ENCODE results near the gene TAS2R8.

TAS2R8 gene, protein sequence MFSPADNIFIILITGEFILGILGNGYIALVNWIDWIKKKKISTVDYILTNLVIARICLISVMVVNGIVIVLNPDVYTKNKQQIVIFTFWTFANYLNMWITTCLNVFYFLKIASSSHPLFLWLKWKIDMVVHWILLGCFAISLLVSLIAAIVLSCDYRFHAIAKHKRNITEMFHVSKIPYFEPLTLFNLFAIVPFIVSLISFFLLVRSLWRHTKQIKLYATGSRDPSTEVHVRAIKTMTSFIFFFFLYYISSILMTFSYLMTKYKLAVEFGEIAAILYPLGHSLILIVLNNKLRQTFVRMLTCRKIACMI

DNA sequence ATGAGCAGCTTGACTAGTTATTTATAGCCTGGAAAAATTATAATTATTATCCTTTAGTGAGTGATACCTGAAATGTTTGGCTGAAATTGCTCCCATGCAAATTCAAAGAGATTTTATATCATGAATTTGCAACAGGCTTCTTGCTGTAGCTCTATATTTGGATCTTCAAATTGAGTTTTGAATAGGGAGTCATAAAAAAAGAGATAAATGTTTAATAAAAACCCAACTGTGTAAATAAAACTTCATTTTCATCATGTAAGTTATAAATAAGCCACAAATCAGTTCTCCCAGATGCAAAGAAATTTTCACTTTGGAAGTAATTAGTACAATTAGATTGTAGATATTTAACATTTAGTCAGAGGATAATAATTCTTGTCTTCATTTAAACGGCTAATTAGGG is at the start of gene TAS2R8:
Gene TAS2R8, minus strand, starts transcription at position 101 of the 400 bp plus-strand sequence. CDS start 306 bp downstream, outside the sequence.
- no peak within 1 kb of the TSS for H3K4me3 ChIP-seq
- H3K9me3 ChIP-seq (replicated peaks in 1 of 11) = no peaks in the 10 kb centered on the region
- H3K27me3 ChIP-seq = no peaks in the 10 kb centered on the region
- H3K4me1 ChIP-seq = no peaks in the 10 kb centered on the region
- no peak for TF ChIP-seq Cebpa-rat (IDR thresholded peaks at IDR 0.05)
- H3K36me3 ChIP-seq = no peaks in the 10 kb centered on the region
- H4K20me1 ChIP-seq = no peaks in the 10 kb centered on the region
- H3K27ac ChIP-seq = no peak within 1 kb of the TSS
- no peak within 1 kb of the TSS for H3K9ac ChIP-seq
- no peak within 1 kb of the TSS for H3K4me2 ChIP-seq

DNA sequence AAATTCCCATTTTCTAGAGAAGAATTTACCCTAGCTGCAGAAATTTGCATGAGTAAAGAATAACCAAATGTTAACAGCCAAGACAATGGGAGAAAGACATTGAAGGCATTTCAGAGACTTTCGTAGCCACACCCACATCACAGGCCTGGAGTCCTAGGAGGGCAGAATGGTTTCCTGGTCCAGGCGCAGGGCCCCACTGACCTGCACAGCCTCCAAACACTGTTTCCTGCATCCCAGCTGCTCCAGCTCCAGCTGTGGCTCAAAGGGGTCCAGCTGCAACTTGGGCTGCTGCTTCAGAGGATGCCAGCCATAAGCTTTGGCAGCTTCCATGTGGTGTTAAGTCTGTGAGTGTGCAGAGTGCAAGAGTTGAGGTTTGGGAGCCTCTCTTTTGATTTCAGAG is 48.7 kb upstream of the TAS2R8 start:
- Histone ChIP-seq H3K4me2 (no peak overlapping the region), H3K9ac (no peak overlapping the region), H3K4me1 (no peaks in the 10 kb centered on the region), H3K4me3 (no peak overlapping the region), H3K9me3 (replicated peaks in 1 of 11) (peaks cover 40 to 48% (median 45%) of the 10 kb centered on the region in 11 experiments), H4K20me1 (no peaks in the 10 kb centered on the region), H3K27ac (no peak overlapping the region), H3K27me3 (no peaks in the 10 kb centered on the region), H3K36me3 (peaks cover 29 to 49% (median 37%) of the 10 kb centered on the region in 11 experiments)
- TF ChIP-seq Cebpa-rat (IDR thresholded peaks at IDR 0.05) = no peak

DNA sequence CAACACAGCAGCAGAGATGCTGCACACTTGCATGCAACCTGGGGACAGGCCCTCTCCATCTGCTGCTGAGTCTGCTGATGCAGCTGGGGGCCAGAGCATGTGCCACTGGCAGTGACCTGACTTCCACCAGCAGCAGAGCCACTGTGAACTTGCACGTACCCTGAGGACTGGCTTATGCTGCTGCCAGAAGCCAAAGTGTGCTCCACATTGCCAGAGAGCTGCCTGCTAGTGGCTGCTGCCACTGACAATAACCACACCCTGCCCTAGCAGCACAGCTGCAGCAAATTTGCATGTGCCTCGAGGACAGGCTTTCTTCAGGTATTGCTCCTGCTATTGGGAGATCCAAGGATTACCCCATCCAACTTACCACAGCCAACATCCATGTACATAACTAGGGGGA is 46.7 kb upstream of the TAS2R8 start:
- no peaks in the 10 kb centered on the region for H3K27me3 ChIP-seq

DNA sequence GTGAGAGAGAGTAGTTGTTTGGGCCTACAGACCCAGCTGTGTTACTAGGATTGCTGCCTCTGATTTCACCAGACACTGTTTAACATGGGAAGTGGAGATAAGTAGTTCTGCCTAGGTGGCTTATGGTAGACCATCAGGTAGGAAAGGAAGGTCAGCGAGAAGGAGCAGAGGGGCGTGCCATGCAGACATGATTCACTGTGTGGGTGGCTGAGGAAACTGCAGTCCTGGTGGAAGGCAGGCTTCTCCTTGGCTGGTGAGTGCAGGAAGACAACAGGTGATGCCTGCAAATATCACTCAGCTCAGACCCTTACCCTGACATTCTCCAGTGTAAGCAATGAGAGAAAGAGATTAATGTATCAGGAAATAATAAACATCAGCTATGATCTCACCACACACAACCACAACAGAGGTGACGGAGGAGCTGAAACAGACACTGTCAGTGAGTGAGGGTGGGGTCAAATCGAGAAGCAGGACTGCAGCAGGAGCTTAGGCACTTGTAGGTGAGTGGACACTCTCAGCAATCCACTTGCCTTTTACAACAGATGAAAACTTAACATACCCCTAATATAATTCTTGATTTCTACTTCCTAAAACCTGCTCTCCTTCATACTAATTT is 44.3 kb upstream of the TAS2R8 start:
- H3K4me1 ChIP-seq = peaks cover 0 to 11% (median 7%) of the 10 kb centered on the region in 10 experiments; a peak in 9 of 20 replicates
- H3K27ac ChIP-seq = no peak overlapping the region
- H3K9ac ChIP-seq = no peak overlapping the region
- H3K36me3 ChIP-seq = peaks cover 10 to 43% (median 15%) of the 10 kb centered on the region in 11 experiments; a peak in 21 of 22 replicates
- peaks cover 10 to 19% (median 16%) of the 10 kb centered on the region in 11 experiments for H3K9me3 ChIP-seq (replicated peaks in 1 of 11)
- H3K4me2 ChIP-seq = no peak overlapping the region
- TF ChIP-seq Cebpa-rat (IDR thresholded peaks at IDR 0.05) = no peak
- no peaks in the 10 kb centered on the region for H3K27me3 ChIP-seq
- H4K20me1 ChIP-seq = no peaks in the 10 kb centered on the region
- no peak overlapping the region for H3K4me3 ChIP-seq

More for the DNA sequence above, 46.7 kb upstream of the TAS2R8 start:
- Histone ChIP-seq H3K4me1 (peaks cover 0 to 11% (median 7%) of the 10 kb centered on the region in 10 experiments; a peak in 9 of 20 replicates), H4K20me1 (no peaks in the 10 kb centered on the region), H3K9me3 (replicated peaks in 1 of 11) (peaks cover 34 to 44% (median 40%) of the 10 kb centered on the region in 11 experiments), H3K27ac (no peak overlapping the region), H3K4me2 (no peak overlapping the region), H3K36me3 (peaks cover 25 to 47% (median 32%) of the 10 kb centered on the region in 11 experiments), H3K4me3 (no peak overlapping the region), H3K9ac (no peak overlapping the region)
- TF ChIP-seq Cebpa-rat (IDR thresholded peaks at IDR 0.05) = no peak

DNA sequence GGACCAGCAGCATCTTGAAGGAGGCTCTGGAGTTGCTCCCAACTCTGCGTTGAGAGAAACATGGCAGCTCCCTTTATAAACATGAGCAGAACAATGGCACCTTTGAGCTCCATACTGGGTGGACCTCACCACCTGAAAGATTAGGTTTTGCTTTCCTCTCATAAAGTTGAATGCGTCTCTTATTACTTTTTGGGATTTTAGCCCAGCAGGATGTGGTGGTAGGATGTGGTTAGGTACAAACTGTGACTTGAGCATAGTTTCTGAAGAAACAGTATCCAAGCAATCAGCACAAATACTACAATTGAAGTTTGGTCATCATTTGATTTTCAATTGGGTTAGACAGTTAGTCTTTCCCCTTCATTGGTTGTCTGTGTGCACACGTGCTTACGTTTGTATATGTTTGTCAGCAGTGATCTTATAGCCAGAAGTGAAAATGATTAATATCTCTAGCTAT is 42.4 kb upstream of the TAS2R8 start, which contains the start of gene PRR4:
Gene PRR4, minus strand, starts transcription at position 51 of the 454 bp plus-strand sequence. Its CDS starts 38 bp downstream, at position 13.
- peaks cover 0 to 11% (median 7%) of the 10 kb centered on the region in 10 experiments; a peak in 9 of 20 replicates for H3K4me1 ChIP-seq
- H3K27me3 ChIP-seq = no peaks in the 10 kb centered on the region
- no peak within 1 kb of the TSS for H3K9ac ChIP-seq
- H3K4me2 ChIP-seq = peak within 1 kb of the TSS in 6 of 11 experiments; percentile 4 to 33 (median 19); a peak in 6 of 22 replicates
- TF ChIP-seq Cebpa-rat (IDR thresholded peaks at IDR 0.05) = no peak
- no peaks in the 10 kb centered on the region for H4K20me1 ChIP-seq
- H3K9me3 ChIP-seq (replicated peaks in 1 of 11) = 0 out of 22 replicates have a peak, but pooled peaks cover 0 to under 1% (median 0%) of the 10 kb centered on the region in 11 experiments
- H3K36me3 ChIP-seq = peaks cover 0 to 35% (median 2%) of the 10 kb centered on the region in 11 experiments; a peak in 8 of 22 replicates
- no peak within 1 kb of the TSS for H3K4me3 ChIP-seq
- H3K27ac ChIP-seq = no peak within 1 kb of the TSS

DNA sequence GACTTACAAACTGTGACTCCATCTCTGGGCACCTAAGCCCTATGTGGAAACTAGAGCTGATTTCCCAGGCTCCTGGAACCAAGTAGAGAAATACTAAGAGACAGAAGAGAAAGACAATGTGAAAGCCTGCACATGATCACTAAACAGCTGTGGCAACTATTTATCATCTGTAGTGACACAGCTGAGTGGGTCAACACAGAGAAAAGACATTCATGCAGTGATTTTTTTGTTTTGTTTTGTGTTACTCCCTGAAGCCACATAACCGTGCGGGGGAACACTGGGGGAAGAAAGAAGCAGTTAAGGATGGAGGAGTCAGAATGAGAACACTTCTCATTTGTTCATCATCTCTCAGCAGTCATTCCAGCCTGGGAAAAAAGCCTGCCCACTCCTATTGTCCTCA is 40.7 kb upstream of the TAS2R8 start:
- Histone ChIP-seq H3K27ac (no peak overlapping the region), H4K20me1 (no peaks in the 10 kb centered on the region), H3K4me2 (no peak overlapping the region), H3K9me3 (replicated peaks in 1 of 11) (no peaks in the 10 kb centered on the region), H3K4me1 (peaks cover 0 to 11% (median 7%) of the 10 kb centered on the region in 10 experiments; a peak in 9 of 20 replicates), H3K27me3 (no peaks in the 10 kb centered on the region), H3K9ac (no peak overlapping the region), H3K36me3 (peaks cover 0 to 41% (median 3%) of the 10 kb centered on the region in 11 experiments; a peak in 6 of 22 replicates), H3K4me3 (no peak overlapping the region)
- no peak for TF ChIP-seq Cebpa-rat (IDR thresholded peaks at IDR 0.05)

DNA sequence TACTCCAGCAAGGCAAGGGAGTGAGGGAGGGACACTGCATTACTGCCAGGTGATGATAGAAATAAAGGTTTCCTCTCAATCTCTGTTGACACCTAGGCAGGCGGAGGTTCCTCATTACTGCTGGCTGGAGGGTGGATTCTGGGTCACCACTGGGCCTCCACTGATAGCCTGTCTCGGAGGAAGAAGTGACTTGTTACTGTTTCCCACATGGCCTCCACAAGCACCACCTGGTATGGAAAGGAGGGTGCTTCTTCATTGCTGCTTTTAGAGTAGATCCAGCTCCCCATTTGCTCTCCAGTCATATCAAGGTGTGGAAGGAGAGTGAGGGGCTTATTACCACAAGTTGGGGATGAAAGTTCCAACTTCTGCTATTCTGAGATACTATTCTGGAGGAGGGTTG is 35.8 kb upstream of the TAS2R8 start:
- TF ChIP-seq Cebpa-rat (IDR thresholded peaks at IDR 0.05) = no peak
- Histone ChIP-seq H3K4me1 (no peaks in the 10 kb centered on the region), H3K36me3 (peaks cover 0 to 20% (median 3%) of the 10 kb centered on the region in 11 experiments; a peak in 5 of 22 replicates), H3K9ac (no peak overlapping the region), H3K27ac (no peak overlapping the region), H4K20me1 (no peaks in the 10 kb centered on the region), H3K4me2 (no peak overlapping the region), H3K4me3 (no peak overlapping the region), H3K9me3 (replicated peaks in 1 of 11) (no peaks in the 10 kb centered on the region), H3K27me3 (no peaks in the 10 kb centered on the region)

DNA sequence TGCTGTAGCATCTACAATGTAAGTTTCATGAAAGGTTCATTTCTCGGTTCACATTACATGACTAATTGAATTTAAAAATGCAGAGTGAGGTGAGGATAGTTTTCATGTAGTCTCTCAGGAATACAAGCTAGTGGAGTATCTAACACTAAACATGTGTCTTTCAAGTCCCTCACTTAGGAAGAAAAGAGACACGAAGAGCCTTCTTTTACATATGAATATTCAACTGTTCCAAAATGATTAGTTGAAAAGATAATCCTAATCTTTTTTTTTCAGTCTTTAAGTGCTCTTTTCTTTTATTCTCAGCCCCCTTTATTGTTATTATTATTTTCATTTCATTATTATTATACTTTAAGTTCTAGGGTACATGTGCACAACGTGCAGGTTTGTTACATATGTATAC is 31.4 kb upstream of the TAS2R8 start:
- peaks cover 0 to 8% (median 0%) of the 10 kb centered on the region in 11 experiments; a peak in 1 of 22 replicates for H3K36me3 ChIP-seq
- H3K27ac ChIP-seq = no peak overlapping the region
- no peaks in the 10 kb centered on the region for H4K20me1 ChIP-seq
- H3K4me3 ChIP-seq = no peak overlapping the region
- TF ChIP-seq Cebpa-rat (IDR thresholded peaks at IDR 0.05) = no peak
- H3K4me1 ChIP-seq = no peaks in the 10 kb centered on the region
- H3K9ac ChIP-seq = no peak overlapping the region
- no peak overlapping the region for H3K4me2 ChIP-seq
- H3K9me3 ChIP-seq (replicated peaks in 1 of 11) = peaks cover 0 to 4% (median 0%) of the 10 kb centered on the region in 11 experiments; a peak in 1 of 22 replicates
- H3K27me3 ChIP-seq = no peaks in the 10 kb centered on the region

DNA sequence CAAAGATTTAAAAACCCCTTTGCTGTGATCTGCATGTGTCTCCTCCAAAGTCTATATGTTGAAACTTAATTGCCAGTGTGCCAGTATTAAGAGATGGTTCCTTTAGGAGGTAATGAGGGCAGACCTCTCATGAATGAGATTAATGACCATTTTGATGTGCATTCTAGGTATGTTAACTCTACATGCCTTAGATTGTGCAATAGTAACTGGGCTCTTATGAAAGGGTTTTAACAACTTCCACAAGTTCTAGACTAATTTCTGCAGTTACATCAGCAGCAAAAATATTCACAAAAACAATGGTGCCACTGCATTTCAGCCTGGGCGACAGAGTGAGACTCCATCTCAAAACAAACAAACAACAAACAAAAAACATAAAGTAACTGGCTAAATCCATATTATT is 22.9 kb upstream of the TAS2R8 start:
- Histone ChIP-seq H3K36me3 (no peaks in the 10 kb centered on the region), H3K4me2 (no peak overlapping the region), H4K20me1 (no peaks in the 10 kb centered on the region), H3K4me3 (no peak overlapping the region), H3K27ac (no peak overlapping the region), H3K9ac (no peak overlapping the region), H3K9me3 (replicated peaks in 1 of 11) (no peaks in the 10 kb centered on the region), H3K4me1 (no peaks in the 10 kb centered on the region), H3K27me3 (no peaks in the 10 kb centered on the region)
- TF ChIP-seq Cebpa-rat (IDR thresholded peaks at IDR 0.05) = peak in 1 of 11 experiments; percentile 26; a peak in 1 of 22 replicates

Data from BLaER1 treated with 17β-estradiol and CSF1 and Interleukin-3, amounts not matched to agents 10 nM and 100 nM (cell line).